ENCODE results near the gene PET100.

Gene PET100

DNA sequence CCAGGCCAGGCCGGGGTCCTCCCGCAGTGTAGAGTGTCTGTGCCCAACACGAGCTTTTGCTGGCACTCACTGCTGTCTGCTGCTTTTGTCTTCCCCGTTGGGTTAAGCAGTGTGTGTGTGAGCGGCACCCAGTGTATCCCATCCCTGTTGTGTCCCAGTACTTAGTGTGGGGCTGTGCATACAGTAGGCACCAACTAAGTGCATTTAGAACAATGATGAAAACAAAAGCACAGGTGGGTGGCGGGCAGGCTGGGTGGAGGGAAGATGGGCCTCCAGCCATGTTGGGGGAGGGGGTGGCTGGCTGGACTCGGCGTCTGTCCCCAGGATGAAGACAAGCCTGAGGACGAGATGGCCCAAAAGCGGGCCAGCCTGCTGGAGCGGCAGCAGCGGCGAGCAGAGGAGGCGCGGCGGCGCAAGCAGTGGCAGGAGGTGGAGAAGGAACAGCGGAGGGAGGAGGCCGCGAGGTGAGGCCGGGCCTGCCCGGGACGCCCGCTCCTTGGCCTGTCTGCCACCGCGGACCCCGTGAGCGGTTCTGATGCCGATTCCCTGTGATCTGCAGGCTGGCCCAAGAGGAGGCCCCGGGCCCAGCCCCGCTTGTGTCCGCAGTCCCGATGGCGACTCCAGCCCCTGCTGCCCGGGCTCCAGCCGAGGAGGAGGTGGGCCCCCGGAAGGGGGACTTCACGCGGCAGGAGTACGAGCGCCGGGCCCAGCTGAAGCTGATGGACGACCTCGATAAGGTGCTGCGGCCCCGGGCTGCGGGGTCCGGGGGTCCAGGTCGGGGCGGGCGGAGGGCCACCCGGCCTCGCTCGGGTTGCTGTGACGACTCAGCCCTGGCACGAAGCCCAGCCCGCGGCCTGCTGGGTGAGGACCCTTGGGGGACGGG lies 14.5 kb upstream of the PET100 start:
- no peaks in the 10 kb centered on the region for H3K27me3 ChIP-seq (replicated peaks; ENCODE audit: control insufficient read depth, insufficient read depth, low read length)
- peaks cover 6% of the 10 kb centered on the region for H3K36me3 ChIP-seq (ENCODE audit: control insufficient read depth, insufficient read depth, low read length, severe bottlenecking)
- no peak overlapping the region for H3K9ac ChIP-seq (ENCODE audit: low read length)
- DNase-seq (ENCODE audit: low read depth): no peak
- H3K4me1 ChIP-seq (ENCODE audit: control insufficient read depth, insufficient read depth, low read length): peaks cover 3% of the 10 kb centered on the region
- no peak overlapping the region for H3K4me3 ChIP-seq (ENCODE audit: low read length)
- H3K9me3 ChIP-seq (ENCODE audit: control insufficient read depth, low read length): no peaks in the 10 kb centered on the region

DNA sequence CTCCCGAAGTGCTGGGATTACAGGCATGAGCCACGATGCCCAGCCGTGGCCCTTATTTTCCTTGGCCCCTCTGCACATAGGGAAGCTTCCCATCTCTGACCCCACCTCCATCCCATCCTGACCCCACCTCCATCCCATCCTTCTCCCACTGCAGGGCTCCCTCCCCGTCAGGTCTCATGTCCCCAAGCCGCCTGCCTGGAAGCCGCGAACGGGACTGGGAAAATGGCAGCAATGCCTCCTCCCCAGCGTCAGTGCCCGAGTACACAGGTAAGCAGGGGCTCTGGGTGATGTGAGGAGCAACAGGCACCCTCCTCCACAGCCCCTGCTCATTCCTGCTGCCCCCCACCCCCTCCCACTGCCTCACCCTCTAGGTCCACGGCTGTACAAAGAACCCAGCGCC lies 12.4 kb upstream of the PET100 start:
- Histone ChIP-seq H3K36me3 (ENCODE audit: control insufficient read depth, insufficient read depth, low read length, severe bottlenecking) (peaks cover 22% of the 10 kb centered on the region), H3K9me3 (ENCODE audit: control insufficient read depth, low read length) (no peaks in the 10 kb centered on the region), H3K27me3 (replicated peaks; ENCODE audit: control insufficient read depth, insufficient read depth, low read length) (no peaks in the 10 kb centered on the region), H3K4me1 (ENCODE audit: control insufficient read depth, insufficient read depth, low read length) (peaks cover 3% of the 10 kb centered on the region), H3K4me3 (ENCODE audit: low read length) (no peak overlapping the region), H3K9ac (ENCODE audit: low read length) (no peak overlapping the region)
- DNase-seq (ENCODE audit: low read depth): no peak

DNA sequence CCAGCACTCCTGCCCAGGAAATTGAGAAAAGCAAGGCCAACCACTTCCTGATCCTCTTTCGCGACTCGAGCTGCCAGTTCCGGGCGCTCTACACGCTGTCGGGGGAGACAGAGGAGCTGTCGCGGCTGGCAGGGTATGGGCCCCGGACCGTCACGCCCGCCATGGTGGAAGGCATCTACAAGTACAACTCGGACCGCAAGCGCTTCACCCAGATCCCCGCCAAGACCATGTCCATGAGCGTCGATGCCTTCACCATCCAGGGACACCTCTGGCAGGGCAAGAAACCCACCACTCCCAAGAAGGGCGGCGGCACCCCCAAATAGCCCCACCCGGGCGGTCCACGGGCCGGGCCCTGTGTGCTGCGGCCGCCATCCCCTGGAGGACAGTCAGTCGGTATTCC lies 11.9 kb upstream of the PET100 start:
- DNase-seq (ENCODE audit: low read depth): no peak
- Histone ChIP-seq H3K9ac (ENCODE audit: low read length) (no peak overlapping the region), H3K27me3 (replicated peaks; ENCODE audit: control insufficient read depth, insufficient read depth, low read length) (no peaks in the 10 kb centered on the region), H3K4me3 (ENCODE audit: low read length) (no peak overlapping the region), H3K36me3 (ENCODE audit: control insufficient read depth, insufficient read depth, low read length, severe bottlenecking) (peaks cover 27% of the 10 kb centered on the region), H3K9me3 (ENCODE audit: control insufficient read depth, low read length) (no peaks in the 10 kb centered on the region), H3K4me1 (ENCODE audit: control insufficient read depth, insufficient read depth, low read length) (peaks cover 3% of the 10 kb centered on the region)

DNA sequence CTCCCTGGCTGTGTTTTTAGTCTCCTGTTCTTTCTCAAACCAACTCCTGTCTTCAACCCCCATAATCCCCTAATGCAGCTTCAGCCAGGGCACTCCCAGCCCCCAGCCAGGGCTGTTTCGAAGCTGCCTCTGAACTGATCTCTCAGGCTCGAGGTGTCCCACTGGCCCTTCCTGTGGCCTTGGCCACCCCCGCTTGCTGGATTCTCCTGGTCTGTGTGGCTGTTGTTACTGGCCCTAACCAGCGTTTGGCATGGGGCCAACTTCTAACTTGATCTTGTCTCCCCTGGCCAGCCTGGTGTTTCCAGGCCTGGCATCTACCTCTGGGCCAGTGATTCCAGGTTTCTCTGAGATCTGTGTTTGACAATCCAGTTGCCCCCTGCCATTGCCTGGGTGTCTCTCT lies 11.2 kb upstream of the PET100 start:
- DNase-seq (ENCODE audit: low read depth): peak; percentile 11
- Histone ChIP-seq H3K36me3 (ENCODE audit: control insufficient read depth, insufficient read depth, low read length, severe bottlenecking) (peaks cover 33% of the 10 kb centered on the region), H3K9me3 (ENCODE audit: control insufficient read depth, low read length) (no peaks in the 10 kb centered on the region), H3K4me3 (ENCODE audit: low read length) (no peak overlapping the region), H3K9ac (ENCODE audit: low read length) (no peak overlapping the region), H3K4me1 (ENCODE audit: control insufficient read depth, insufficient read depth, low read length) (peaks cover 3% of the 10 kb centered on the region), H3K27me3 (replicated peaks; ENCODE audit: control insufficient read depth, insufficient read depth, low read length) (no peaks in the 10 kb centered on the region)

DNA sequence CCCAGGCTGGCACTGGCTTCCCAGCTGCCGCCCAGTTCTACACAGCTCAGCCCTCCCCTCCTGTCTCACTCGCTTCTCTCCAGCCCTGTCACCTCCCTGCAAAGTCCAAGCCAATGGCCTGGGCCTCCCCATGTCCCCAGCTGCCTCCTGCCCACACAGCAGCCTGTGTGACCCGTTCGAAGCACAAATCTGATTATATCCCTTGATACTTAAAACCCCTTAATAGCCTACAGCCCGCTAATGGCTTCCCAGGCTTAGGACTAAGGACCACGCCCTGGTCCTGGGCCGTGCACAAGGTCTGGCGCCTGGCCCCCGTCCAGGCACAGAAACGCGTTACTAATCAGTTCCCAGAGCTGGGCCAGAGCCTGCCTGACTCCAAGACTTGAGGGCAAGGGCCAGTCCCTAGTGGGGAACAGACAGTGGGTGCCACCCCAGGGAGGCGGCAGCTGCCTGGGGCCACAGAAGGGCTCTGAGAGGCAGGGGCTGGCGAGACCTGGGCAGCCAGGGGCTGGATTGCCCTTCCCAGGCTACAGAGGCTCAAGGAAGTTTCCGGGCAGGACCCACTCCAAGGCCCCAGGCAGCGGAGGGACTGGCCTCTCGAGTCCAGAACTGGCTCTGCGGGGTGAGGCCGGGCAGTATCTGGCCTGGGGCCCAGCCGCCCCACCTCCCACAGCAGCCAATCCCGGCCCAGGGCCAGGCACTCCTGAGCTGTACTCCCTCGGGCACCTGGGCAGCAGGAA lies 10.7 kb upstream of the PET100 start:
- DNase-seq (ENCODE audit: low read depth): no peak
- peaks cover 37% of the 10 kb centered on the region for H3K36me3 ChIP-seq (ENCODE audit: control insufficient read depth, insufficient read depth, low read length, severe bottlenecking)
- no peak overlapping the region for H3K4me3 ChIP-seq (ENCODE audit: low read length)
- peaks cover 3% of the 10 kb centered on the region for H3K4me1 ChIP-seq (ENCODE audit: control insufficient read depth, insufficient read depth, low read length)
- no peak overlapping the region for H3K9ac ChIP-seq (ENCODE audit: low read length)
- H3K9me3 ChIP-seq (ENCODE audit: control insufficient read depth, low read length): no peaks in the 10 kb centered on the region
- H3K27me3 ChIP-seq (replicated peaks; ENCODE audit: control insufficient read depth, insufficient read depth, low read length): no peaks in the 10 kb centered on the region

DNA sequence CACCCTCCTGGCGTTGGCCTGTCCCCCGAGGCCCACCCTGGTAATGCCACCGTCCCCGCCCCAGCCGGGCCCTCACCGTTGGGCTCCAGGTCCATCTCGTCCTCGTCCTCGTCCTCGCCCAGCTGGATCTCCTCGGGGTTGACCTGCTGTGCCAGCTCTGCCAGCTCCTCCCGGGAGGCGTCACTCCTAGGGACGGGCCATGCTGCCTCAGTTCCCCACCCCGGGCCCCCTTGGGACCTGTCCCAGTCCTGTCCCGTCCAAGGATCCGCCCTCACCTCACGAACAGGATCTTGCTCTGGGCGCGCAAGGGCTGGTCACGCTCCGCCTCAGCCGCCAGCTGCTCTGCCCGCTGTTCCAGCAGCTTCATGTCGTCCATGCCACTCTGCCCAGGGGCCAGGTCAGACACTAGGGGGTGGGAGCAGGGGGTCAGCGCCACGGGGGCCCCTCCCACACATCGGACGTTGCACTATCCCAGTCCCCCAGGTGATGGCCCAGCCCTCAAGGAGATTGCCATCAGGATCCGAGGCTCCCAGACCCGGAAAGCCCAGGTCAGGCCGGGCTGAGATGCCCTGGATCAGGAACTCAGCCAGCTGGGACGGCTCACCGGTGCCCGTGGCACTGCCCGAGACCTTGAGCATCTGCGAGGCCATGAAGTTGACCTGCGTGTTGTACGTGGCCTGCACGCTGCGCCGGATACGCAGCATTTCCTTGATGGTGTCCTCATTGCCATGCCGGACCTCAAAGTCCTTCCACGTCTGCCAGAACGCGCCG lies 9.7 kb upstream of the PET100 start:
- peaks cover 3% of the 10 kb centered on the region for H3K4me1 ChIP-seq (ENCODE audit: control insufficient read depth, insufficient read depth, low read length)
- no peak overlapping the region for H3K4me3 ChIP-seq (ENCODE audit: low read length)
- no peaks in the 10 kb centered on the region for H3K9me3 ChIP-seq (ENCODE audit: control insufficient read depth, low read length)
- DNase-seq (ENCODE audit: low read depth): no peak
- H3K36me3 ChIP-seq (ENCODE audit: control insufficient read depth, insufficient read depth, low read length, severe bottlenecking): peaks cover 37% of the 10 kb centered on the region
- no peak overlapping the region for H3K9ac ChIP-seq (ENCODE audit: low read length)
- no peaks in the 10 kb centered on the region for H3K27me3 ChIP-seq (replicated peaks; ENCODE audit: control insufficient read depth, insufficient read depth, low read length)

DNA sequence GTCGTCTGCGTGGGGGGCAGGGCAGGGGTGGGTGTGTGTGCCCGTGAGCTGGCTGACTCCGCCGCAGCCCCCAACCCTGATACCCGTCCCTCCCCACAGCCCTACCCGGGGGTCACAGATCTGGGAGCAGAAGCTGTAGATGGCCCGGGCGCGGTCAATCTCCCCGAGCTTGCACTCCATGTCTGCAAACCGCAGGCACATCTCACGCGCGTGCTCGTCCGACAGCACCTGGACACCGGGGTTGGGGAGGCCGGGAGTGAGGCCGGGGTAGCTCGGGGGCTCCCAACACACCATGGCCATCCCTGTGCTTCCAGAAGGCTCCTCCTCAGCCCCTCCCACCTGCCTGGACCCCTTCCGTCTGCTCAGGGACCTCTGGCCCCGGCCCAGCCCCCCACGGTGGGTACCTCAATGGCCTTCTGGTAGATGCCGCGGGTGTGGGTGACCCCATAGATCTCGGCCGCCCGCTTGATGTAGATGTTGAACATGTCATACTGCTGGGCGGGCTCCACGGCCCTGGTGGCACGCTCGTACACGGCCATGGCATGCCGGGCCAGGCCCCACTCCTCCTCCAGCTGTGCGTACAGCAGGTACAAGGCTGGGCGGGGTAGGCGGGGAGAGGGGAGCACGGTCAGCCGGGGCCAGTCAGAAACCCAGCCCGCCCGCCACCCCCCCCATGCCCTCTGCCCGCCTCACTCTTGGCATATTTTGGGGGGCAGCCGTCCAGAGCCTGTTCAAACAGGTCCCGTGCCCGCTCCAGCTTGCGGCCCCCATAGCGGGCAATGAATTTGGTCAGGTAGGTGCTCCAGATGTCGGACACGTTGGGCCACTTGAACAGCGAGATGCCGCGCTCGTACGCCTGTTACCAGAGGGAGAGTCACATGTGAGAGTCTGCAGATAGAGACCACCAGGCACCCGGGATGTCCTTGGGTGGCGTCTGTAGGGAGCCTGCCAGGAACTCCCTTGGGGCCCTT lies 8.9 kb upstream of the PET100 start:
- peaks cover 3% of the 10 kb centered on the region for H3K4me1 ChIP-seq (ENCODE audit: control insufficient read depth, insufficient read depth, low read length)
- no peaks in the 10 kb centered on the region for H3K9me3 ChIP-seq (ENCODE audit: control insufficient read depth, low read length)
- H3K4me3 ChIP-seq (ENCODE audit: low read length): no peak overlapping the region
- H3K27me3 ChIP-seq (replicated peaks; ENCODE audit: control insufficient read depth, insufficient read depth, low read length): no peaks in the 10 kb centered on the region
- peaks cover 45% of the 10 kb centered on the region for H3K36me3 ChIP-seq (ENCODE audit: control insufficient read depth, insufficient read depth, low read length, severe bottlenecking)
- no peak for DNase-seq (ENCODE audit: low read depth)
- no peak overlapping the region for H3K9ac ChIP-seq (ENCODE audit: low read length)

DNA sequence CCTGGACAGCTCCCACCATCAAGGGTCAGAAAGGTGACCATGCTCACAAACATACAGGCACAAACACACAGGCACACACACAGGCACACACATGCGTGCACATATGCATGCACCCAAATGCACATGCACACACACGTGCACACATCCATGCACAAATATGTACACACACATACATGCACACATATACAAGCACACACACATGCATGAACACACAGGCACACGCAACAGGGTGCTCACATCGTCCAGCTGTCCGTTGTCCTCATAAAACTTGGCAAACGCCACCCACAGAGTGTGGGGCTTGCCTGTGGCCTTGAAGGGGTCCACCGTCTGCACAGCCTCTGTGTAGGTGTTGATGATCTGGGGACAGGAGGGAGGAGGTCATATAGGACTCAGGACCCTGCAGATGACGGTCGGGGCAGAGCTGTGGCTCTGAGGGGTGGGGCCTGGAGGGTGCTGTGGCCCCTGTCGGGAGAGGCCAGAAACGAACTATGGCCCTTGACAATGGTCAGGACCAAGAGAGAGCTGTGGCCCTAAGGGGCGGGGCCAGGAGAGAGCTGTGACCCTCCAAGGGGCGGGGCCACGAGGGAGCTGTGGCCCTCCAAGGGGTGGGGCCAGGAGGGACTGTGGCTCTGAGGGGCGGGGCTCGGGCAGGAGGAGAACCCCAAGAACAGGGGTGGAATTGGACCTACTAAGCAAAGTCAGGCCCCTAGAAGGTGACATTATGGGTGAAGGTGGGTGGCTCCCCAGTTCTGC lies 6.5 kb upstream of the PET100 start:
- Histone ChIP-seq H3K36me3 (ENCODE audit: control insufficient read depth, insufficient read depth, low read length, severe bottlenecking) (peaks cover 48% of the 10 kb centered on the region), H3K27me3 (replicated peaks; ENCODE audit: control insufficient read depth, insufficient read depth, low read length) (no peaks in the 10 kb centered on the region), H3K4me3 (ENCODE audit: low read length) (no peak overlapping the region), H3K9me3 (ENCODE audit: control insufficient read depth, low read length) (no peaks in the 10 kb centered on the region), H3K9ac (ENCODE audit: low read length) (no peak overlapping the region), H3K4me1 (ENCODE audit: control insufficient read depth, insufficient read depth, low read length) (peaks cover 6% of the 10 kb centered on the region)
- no peak for DNase-seq (ENCODE audit: low read depth)

DNA sequence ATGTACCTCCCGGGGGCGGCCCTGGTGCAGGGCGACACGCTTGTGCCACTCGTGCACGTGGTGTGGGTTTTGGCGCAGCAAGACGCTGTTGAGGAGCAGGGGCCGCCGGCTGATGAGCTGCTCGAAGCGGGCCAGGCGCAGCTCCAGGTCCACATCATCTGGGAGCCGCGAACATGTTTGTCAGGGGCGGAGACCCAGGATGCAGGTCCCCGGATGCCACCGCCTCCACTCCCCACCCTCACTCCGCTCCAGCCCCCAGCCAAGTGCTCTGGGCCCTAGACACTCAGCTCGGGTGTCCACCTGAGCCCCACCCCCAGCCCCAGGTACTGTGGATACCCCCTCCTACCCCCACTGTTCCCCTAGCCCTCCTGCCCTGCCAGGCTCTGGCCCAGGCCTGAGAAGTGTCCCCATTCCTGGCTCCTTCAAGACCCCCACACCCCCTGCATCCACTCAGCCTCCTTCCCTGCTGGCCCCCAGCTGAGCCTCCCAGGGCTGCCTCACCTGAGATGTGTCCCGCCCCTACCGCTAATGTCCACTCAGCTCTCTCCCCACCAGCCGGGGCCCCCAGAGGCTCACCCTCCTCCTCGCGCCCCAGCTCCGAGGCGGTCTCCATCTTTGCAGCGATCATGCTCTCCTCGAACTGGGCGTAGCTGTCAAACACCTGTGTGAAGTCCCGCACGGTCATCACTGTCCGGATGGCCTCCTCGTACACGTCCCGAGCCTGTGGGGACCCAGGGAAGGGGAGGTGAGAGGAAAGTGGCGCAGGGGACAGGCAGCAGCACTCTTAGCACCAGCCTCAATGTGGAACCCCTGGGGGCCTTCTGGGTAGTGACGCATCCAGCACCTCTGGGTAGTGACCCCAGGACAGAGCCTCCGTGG lies 5.6 kb upstream of the PET100 start:
- no peaks in the 10 kb centered on the region for H3K27me3 ChIP-seq (replicated peaks; ENCODE audit: control insufficient read depth, insufficient read depth, low read length)
- no peak for DNase-seq (ENCODE audit: low read depth)
- H3K4me3 ChIP-seq (ENCODE audit: low read length): no peak overlapping the region
- H3K9me3 ChIP-seq (ENCODE audit: control insufficient read depth, low read length): no peaks in the 10 kb centered on the region
- H3K36me3 ChIP-seq (ENCODE audit: control insufficient read depth, insufficient read depth, low read length, severe bottlenecking): peaks cover 48% of the 10 kb centered on the region
- H3K4me1 ChIP-seq (ENCODE audit: control insufficient read depth, insufficient read depth, low read length): peaks cover 12% of the 10 kb centered on the region
- H3K9ac ChIP-seq (ENCODE audit: low read length): no peak overlapping the region

All from adipocyte (in vitro differentiated cells).